Frontal cortex (tissue), 4 donors: Measurements from ENCODE around the gene KIF2A. TPM values are rescaled to one million over a fixed set of nuclear protein-coding genes. Genes with fewer than 3 reads are reported as not detected.

ENCODE experiments used
- DNase-seq, 2 donors: peaks; one replicate each; pipeline ENCODE4 v3.0.0; 2012; ENCODE audit warnings: low spot score in 2 of 2
- FAIRE-seq: peaks from 2 replicates; lab custom pipeline; 2012; peaks lifted over from hg19 to GRCh38; lab: Jason Lieb, UNC
- total RNA-seq: library from RNA; depleted of rRNA; stranded (reverse); fragments of >200 nt; gene quantifications from one replicate; pipeline ENCODE4 v1.2.3, GENCODE V29; 2014
- donor health status: control.
- donor health status: control.
- donor health status: control.

The KIF2A gene
- total RNA-seq, 1 donor from 2014 or later: 238 TPM

- no peak for DNase-seq
- FAIRE-seq: no peak
Observed at GRCh38 chr5:62371409-62371808, 65.4 kb downstream of the KIF2A start.

GRCh38 chr5:62372600-62372999, 66.6 kb downstream of the KIF2A start:
- FAIRE-seq (no peak), DNase-seq (no peak)

GRCh38 chr5:62373382-62373781, 67.4 kb downstream of the KIF2A start:
- DNase-seq (no peak), FAIRE-seq (no peak)

- DNase-seq: no peak
- no peak for FAIRE-seq
Observed at GRCh38 chr5:62374090-62374489, 68.1 kb downstream of the KIF2A start.

- FAIRE-seq (no peak), DNase-seq (no peak)
Observed at GRCh38 chr5:62375627-62376026, 69.6 kb downstream of the KIF2A start.

- FAIRE-seq (no peak), DNase-seq (no peak)
Observed at GRCh38 chr5:62376064-62376463, 70.1 kb downstream of the KIF2A start.

GRCh38 chr5:62385131-62385530, 79.1 kb downstream of the KIF2A start:
- DNase-seq: no peak
- FAIRE-seq: no peak

GRCh38 chr5:62385816-62386400, 79.9 kb downstream of the KIF2A start:
- DNase-seq: no peak
- FAIRE-seq: no peak

GRCh38 chr5:62386824-62387223, 80.8 kb downstream of the KIF2A start:
- no peak for DNase-seq
- FAIRE-seq: no peak

- DNase-seq: no peak
Observed at GRCh38 chr5:62395210-62395950, 89.4 kb downstream of the KIF2A start.

GRCh38 chr5:62403411-62404250, 97.6 kb downstream of the KIF2A start, which contains the start of gene DIMT1:
Gene DIMT1 (minus strand): TSS chr5:62403905. CDS start chr5:62403772, 133 bp downstream.
- no peak for FAIRE-seq

More at GRCh38 chr5:62395210-62395950, 89.4 kb downstream of the KIF2A start:
- no peak for FAIRE-seq

GRCh38 chr5:62412549-62413329, 106.7 kb downstream of the KIF2A start, which contains the start of gene IPO11:
Gene IPO11 (plus strand): TSS chr5:62412763. CDS start chr5:62437280, 24,517 bp downstream.
- DNase-seq: peak; percentile 87 to 95
- peak; percentile 94 for FAIRE-seq

More at GRCh38 chr5:62403411-62404250, 97.6 kb downstream of the KIF2A start, which contains the start of gene DIMT1:
- peak; percentile 93 to 94 for DNase-seq

- no peak for DNase-seq
- no peak for FAIRE-seq
Observed at GRCh38 chr5:62413711-62414110, 107.7 kb downstream of the KIF2A start.

- FAIRE-seq (no peak), DNase-seq (no peak)
Observed at GRCh38 chr5:62418462-62419076, 112.6 kb downstream of the KIF2A start.

GRCh38 chr5:62419609-62420008, 113.6 kb downstream of the KIF2A start:
- DNase-seq (no peak), FAIRE-seq (no peak)

GRCh38 chr5:62421414-62421813, 115.4 kb downstream of the KIF2A start:
- FAIRE-seq: no peak
- DNase-seq: no peak

GRCh38 chr5:62424763-62425162, 118.8 kb downstream of the KIF2A start:
- FAIRE-seq (no peak), DNase-seq (no peak)

GRCh38 chr5:62431735-62432620, 126.0 kb downstream of the KIF2A start:
- DNase-seq (no peak), FAIRE-seq (no peak)
